Right lung (tissue), 5 donors: ENCODE data around the gene KRT77. TPM values are rescaled to one million over a fixed set of nuclear protein-coding genes. Genes with fewer than 3 reads are reported as not detected.
"Not testable (repeated sequence)": the region's sequence is repeated elsewhere in the genome, so short reads cannot be mapped to it uniquely, and the experiment has no call there.

Experiments used
- DNase-seq, 2 donors: peaks; one replicate each; pipeline ENCODE4 v3.0.0-alpha.2; 2013
- polyA plus RNA-seq, 5 donors: library from polyadenylated mRNA; unstranded; fragments of 120-200 nt; gene quantifications; one replicate each; pipeline versions ENCODE4 v1.2.1 to v1.2.3, GENCODE V29; 2013; ENCODE audit warnings: inconsistent platforms in 1 of 5, low replicate concordance in 1 of 5; ENCODE audit not compliant: insufficient read length in 5 of 5, insufficient read depth in 1 of 5

Gene KRT77
- polyA plus RNA-seq, 5 donors: not detected

GRCh38 chr12:52722680-52723079, 19.4 kb upstream of the KRT77 start:
- DNase-seq: no peak

- no peak for DNase-seq
Observed at GRCh38 chr12:52721838-52722470, 18.6 kb upstream of the KRT77 start.

- DNase-seq: no peak
Observed at GRCh38 chr12:52720365-52720886, 17.1 kb upstream of the KRT77 start.

GRCh38 chr12:52716061-52716460, 12.7 kb upstream of the KRT77 start:
- no peak for DNase-seq

DNA sequence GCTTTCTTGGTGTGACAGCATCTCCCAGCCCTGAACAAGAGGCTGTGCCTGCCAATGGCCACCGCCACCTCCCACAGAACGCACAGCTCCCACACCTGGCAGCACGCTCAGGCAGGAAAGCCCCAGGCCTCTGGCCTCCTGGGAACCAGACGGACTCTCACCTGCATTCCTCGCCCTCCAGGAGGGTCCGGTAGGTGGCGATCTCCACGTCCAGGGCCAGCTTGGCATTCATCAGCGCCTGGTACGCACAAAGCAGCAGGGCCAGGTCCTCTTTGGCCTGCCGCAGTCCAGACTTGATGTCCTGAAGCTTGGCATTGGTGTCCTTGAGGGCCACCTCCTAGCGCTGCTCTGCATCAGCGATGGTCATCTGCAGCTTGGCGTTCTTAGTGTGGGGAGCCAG, 12.1 kb upstream of the KRT77 start:
- no peak for DNase-seq

DNA sequence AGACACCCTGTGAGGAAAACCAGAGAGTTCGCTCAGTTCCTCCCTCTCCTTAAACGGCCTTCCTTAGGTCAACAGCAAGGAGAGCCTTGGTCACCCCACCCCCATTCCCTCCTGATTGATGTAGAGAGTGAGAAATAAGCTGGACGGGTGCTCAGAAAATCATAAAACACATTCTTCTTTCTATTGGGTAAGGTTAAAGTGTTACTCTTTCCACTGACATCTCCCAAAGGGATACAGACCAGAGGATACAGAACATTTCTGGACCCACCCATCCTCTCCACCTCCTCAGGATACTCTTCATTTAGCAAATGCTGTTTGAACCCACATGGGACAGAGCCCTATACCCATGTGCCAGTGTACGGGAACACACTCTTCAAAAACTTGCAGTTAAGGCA, 11.6 kb upstream of the KRT77 start:
- DNase-seq: no peak

DNA sequence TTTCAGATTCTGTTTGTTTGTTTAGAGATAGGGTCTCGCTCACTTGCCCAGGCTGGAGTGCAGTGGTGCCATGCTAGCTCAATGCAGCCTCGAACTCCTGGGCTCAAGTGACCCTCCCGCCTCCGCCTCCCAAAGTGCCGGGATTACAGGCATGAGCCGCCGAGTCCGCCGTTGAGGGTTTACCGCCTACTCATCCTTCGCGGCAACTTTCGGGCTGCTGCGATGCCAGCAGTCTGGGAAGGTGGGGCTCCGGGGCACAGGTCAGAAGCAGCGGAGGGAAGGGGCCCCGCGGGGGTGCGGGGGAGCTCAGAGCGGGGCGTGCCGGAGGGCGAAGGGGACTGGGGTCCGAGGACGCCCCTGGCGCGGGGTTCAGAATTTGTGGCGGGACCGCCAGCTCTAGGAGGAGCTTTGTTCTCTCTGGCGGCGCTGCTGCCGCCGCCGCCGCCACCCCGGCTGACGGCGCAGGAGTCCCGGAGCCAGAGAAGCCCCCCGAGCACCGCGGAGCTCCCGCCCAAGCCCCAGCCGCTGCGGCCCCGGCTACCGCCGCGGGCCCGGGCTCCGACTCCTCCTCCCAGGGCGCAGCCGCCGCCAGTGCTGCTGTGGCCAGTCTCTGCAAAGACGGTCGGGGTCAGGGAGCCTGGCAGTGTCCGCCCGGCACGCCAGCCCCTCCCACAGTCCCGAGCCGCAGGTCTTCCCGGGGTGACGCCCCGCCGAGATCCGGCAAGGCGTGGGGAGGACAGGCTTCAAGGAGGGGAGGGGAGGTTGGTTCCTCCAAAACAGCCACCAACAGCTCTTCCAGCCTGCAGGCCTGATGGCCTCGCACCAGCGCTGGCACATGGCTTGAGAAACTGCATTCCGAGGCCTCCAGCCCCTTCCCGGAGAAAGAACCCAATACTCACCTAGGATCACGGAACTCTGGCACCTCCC, 10.9 kb upstream of the KRT77 start:
- DNase-seq: no peak

DNA sequence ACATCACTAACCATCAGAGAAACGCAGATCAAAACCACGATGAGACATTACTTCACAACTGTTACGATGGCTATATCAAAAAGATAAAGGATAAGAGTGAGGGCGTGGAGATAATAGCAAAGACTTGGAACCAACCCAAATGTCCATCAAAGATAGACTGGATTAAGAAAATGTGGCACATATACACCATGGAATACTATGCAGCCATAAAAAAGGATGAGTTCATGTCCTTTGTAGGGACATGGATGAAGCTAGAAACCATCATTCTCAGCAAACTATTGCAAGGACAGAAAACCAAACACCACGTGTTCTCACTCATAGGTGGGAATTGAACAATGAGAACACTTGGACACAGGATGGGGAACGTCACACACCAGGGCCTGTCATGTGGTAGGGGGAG, 8.8 kb upstream of the KRT77 start:
- DNase-seq: not testable (repeated sequence)

DNA sequence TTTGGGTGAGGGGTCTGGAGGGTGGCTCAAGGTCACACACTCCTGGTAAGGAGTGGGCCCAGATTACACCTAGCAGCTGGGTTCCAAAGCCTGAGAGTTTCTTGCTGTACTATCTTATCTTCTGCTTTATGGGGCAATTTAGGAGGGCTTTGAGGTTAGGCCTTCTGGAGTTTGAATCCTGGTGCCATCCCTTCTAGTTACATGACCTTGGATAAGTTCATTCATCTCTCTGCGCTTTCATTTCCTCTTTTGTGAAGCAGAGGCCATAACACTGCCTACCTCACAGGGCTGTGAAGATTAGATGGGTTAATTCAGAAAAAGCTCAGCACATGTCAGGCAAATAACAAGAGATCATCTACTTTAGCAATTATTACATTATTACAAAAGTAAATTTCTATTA, 7.4 kb upstream of the KRT77 start:
- no peak for DNase-seq

DNA sequence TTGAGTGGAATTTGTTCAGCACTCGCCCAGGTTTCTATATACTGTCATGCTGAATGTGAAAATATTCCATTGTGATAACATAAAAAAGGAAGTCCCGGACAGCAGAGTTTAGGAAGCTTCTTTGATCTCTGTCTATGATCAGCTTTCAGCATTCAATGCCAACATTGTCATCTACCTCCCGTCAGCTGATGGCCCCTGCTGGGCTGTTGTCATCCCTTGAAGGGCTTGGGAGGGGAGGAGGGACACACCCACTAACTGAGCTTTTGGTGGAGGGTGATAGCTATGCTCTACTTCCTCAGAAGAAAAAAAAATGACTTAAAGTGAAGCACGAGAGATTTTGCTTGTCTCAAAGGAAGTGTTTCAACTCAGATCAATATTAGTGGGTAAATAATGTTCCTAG, 4.7 kb upstream of the KRT77 start:
- no peak for DNase-seq

GRCh38 chr12:52704464-52704863, 1.1 kb upstream of the KRT77 start:
- no peak for DNase-seq

DNA sequence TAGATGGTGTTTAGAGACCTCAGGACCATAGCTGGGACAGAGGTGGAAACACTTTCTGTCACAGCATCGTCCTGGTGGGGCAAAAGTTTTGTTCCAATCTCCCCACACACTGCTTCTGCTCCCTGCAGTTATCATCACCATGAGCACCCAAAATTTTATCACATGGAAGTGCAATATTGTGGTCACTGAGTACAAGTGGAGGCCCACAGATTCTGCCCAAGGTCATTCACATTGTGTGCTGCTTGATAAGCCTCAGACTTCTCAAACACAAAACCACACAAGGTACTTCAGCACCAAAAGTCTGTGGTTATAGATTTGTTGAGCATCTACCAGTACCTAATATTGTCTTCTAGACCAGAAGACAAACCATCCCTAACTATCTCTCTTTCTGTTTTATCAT, 554 bp upstream of the KRT77 start:
- DNase-seq: no peak

- no peak for DNase-seq
Observed at GRCh38 chr12:52702338-52702737, 986 bp downstream of the KRT77 start.

GRCh38 chr12:52701281-52701680, 2.0 kb downstream of the KRT77 start:
- no peak for DNase-seq

DNA sequence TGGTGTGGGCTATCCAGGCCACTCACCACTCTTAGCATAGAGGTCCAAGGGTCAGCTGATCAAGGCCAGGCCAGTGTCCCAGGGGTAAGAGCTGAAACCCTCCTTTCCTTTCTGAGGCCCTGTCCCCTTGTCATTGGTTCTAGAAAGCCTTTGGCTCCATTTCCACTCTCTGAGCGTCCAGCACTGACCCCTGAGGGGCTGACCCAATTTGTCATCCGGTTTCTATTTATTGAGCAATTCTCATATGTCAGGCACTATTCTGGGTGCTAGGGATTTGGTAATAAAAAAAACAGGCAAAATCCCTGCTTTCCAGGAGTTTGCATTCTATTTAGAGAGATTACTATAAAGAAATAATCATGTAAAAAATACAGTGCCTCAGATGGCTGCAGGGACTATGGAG, 3.4 kb downstream of the KRT77 start:
- no peak for DNase-seq

DNA sequence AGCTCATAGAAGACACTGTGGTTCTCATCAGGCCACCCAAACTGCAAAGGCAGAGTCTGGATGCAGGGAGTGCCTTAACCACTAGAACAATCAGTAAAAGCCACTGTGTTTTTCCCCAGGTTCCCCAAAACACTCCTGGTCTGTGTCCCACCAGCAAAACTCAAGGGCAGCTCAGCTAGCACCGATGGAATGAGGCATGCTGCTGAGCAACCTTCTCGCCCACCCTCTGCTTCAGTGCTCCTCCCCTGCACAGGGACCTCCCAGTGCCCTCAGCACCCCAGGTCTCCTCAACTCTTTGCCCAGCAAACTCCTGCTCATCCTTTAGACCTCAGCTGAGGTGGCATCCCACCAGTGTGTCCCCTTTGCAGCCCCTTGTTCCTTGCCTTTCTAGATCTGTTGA, 4.0 kb downstream of the KRT77 start:
- no peak for DNase-seq

DNA sequence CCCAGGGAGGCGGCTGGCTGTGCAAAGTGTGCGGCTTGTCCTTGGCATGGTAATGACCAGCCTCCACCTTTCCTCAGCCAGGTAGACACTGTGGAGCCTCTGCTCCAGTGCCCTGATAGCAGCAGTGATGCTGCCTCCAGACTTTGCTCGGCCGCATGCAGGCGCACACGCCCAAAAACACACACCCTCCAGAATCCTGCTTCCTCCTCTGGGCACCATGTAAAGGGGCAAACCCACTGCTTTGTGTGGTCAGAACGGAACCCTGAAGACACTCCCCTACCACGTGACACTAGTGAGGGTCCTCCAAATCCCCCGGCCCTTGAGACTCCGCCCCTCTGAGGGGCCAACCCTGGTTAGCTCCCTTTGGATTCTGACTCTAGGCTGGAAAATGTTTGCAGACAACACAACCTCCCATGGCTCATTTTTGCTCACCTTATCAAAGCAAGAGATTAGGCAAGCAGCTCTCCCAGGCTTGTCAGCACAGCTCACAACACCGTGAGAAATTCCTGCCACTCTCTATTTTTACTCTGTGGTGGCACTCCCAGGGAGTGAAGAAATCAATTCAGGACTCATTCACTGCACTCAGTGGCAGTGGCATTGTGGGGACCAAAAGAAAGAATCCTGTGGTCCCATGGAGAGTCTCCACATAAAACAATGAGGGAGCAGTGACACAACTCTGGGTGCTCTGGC, 4.5 kb downstream of the KRT77 start:
- no peak for DNase-seq

GRCh38 chr12:52697058-52697582, 6.2 kb downstream of the KRT77 start:
- DNase-seq: no peak

GRCh38 chr12:52696588-52696987, 6.7 kb downstream of the KRT77 start:
- DNase-seq: no peak

- DNase-seq: no peak
Observed at GRCh38 chr12:52695039-52695438, 8.3 kb downstream of the KRT77 start.

DNA sequence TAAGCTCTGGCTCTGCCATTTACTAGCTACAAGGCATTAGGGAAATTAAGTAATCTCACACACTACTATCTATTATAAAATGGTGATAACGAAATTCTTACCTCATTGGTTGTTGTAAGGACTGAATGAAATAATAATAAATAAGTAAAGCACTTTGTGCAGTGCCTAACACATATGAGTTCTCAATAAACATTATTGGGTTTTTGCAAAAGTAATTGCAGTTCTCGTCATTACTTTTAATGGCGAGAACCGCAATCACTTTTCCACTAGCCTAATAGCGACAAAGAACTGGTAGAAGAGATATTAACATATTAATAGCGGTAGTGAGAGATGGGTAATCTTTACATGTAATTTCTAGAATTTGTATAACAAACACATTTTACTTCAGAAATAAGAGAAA, 9.2 kb downstream of the KRT77 start:
- no peak for DNase-seq

DNA sequence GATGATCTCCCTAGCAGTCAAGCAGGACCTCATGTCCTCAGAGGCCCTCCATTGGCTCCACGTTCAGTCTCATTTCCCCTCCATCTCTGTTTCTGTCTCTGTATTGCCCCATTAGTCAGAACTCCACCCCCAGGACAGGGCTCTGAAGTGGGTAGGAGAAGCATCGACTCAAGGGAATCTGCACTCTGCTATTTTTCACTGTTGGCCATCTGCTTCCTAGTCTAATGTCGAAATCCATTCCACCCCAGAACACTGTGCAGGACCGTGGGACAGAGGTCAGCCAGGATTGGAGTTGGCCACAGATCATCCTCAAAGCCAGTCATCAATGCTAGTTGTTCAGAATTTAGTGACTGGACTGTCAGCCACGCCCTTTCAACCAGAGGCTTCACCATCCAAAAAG, 10.1 kb downstream of the KRT77 start:
- DNase-seq: no peak
